Trophoblast cell (in vitro differentiated cells and primary cell): Measurements from ENCODE around the gene NACA2.

Experiments
- DNase-seq, 2 donors: peaks; one replicate each; pipeline ENCODE4 v3.0.0-alpha.2; 2016
- H2AFZ ChIP-seq: 2 replicates; pipeline ENCODE4 v1.6.1; 2013; ENCODE audit warnings: low read length, moderate library complexity, mild to moderate bottlenecking; ENCODE audit not compliant: insufficient read depth, poor library complexity
- H2AK5ac ChIP-seq: 2 replicates; pipeline ENCODE4 v1.6.1; 2013; ENCODE audit warnings: mild to moderate bottlenecking, low read length
- H2BK120ac ChIP-seq: 2 replicates; pipeline ENCODE4 v1.6.1; 2013; ENCODE audit warnings: low read length, mild to moderate bottlenecking, moderate library complexity; ENCODE audit not compliant: insufficient read depth, poor library complexity
- H2BK12ac ChIP-seq: 2 replicates; pipeline ENCODE4 v1.6.1; 2013; ENCODE audit warnings: mild to moderate bottlenecking, low read length, moderate library complexity
- H2BK5ac ChIP-seq: 2 replicates; pipeline ENCODE4 v1.6.1; 2013; ENCODE audit warnings: low read length, low read depth, moderate library complexity, mild to moderate bottlenecking; ENCODE audit not compliant: poor library complexity
- H3K14ac ChIP-seq: 2 replicates; pipeline ENCODE4 v1.6.1; 2013; ENCODE audit warnings: mild to moderate bottlenecking, low read length
- H3K18ac ChIP-seq: 2 replicates; pipeline ENCODE4 v1.6.1; 2013; ENCODE audit warnings: mild to moderate bottlenecking, low read length
- H3K23ac ChIP-seq: 2 replicates; pipeline ENCODE4 v1.6.1; 2013; ENCODE audit warnings: low read length
- H3K27ac ChIP-seq: 2 replicates; pipeline ENCODE4 v1.5.1; 2013; ENCODE audit warnings: low read depth, mild to moderate bottlenecking, inconsistent platforms, low read length, moderate library complexity
- H3K27me3 ChIP-seq: 2 replicates; pipeline ENCODE4 v1.6.1; 2013; ENCODE audit warnings: inconsistent platforms, mild to moderate bottlenecking, low read length, moderate library complexity; ENCODE audit not compliant: insufficient read depth
- H3K36me3 ChIP-seq, 2 experiments: 1 replicate in 1 of 2; 2 replicates in 1 of 2; pipeline ENCODE4 v1.6.1; 2013; ENCODE audit warnings: low read length in 2 of 2, mild to moderate bottlenecking in 2 of 2, moderate library complexity in 1 of 2; ENCODE audit not compliant: insufficient read depth in 2 of 2, control insufficient read depth in 1 of 2
- H3K4ac ChIP-seq: 2 replicates; pipeline ENCODE4 v1.6.1; 2013; ENCODE audit warnings: low read depth, mild to moderate bottlenecking, low read length, moderate library complexity
- H3K4me1 ChIP-seq, 2 experiments: 1 replicate in 1 of 2; 2 replicates in 1 of 2; pipeline ENCODE4 v1.6.1; 2013; ENCODE audit warnings: low read length in 2 of 2, mild to moderate bottlenecking in 2 of 2, moderate library complexity in 1 of 2; ENCODE audit not compliant: insufficient read depth in 2 of 2, control insufficient read depth in 1 of 2
- H3K4me2 ChIP-seq: 2 replicates; pipeline ENCODE4 v1.6.1; 2013; ENCODE audit warnings: inconsistent platforms, mild to moderate bottlenecking, low read length, moderate library complexity
- H3K4me3 ChIP-seq: 2 replicates; pipeline ENCODE4 v1.5.1; 2013; ENCODE audit warnings: mild to moderate bottlenecking, low read depth, low read length, inconsistent platforms
- H3K79me1 ChIP-seq: one replicate; pipeline ENCODE4 v1.6.1; 2013; ENCODE audit warnings: low read length
- H3K79me2 ChIP-seq: 2 replicates; pipeline ENCODE4 v1.6.1; 2013; ENCODE audit warnings: low read length, mild to moderate bottlenecking; ENCODE audit not compliant: control insufficient read depth, insufficient read depth, poor library complexity
- H3K9ac ChIP-seq: 2 replicates; pipeline ENCODE4 v1.6.1; 2013; ENCODE audit warnings: mild to moderate bottlenecking, low read length
- H3K9me3 ChIP-seq: 2 replicates; pipeline ENCODE4 v1.6.1; 2013; ENCODE audit warnings: low read depth, mild to moderate bottlenecking, control low read depth, inconsistent platforms, low read length; ENCODE audit not compliant: insufficient read depth
- H4K12ac ChIP-seq: 2 replicates; pipeline ENCODE4 v1.6.1; 2013; ENCODE audit warnings: low read depth, mild to moderate bottlenecking, low read length, moderate library complexity
- H4K8ac ChIP-seq: 2 replicates; pipeline ENCODE4 v1.6.1; 2013; ENCODE audit warnings: low read depth, mild to moderate bottlenecking, low read length, moderate library complexity
- H4K91ac ChIP-seq: one replicate; pipeline ENCODE4 v1.6.1; 2013; ENCODE audit warnings: low read depth, mild to moderate bottlenecking, low read length, moderate library complexity
- WGBS: extraction: QIAGEN DNeasy Blood & Tissue Kit; methylation state at CpG from one replicate; pipeline ENCODE4 v1.1.7; 2013; ENCODE audit warnings: missing lambda C conversion rate; ENCODE audit not compliant: insufficient read length, insufficient coverage; ENCODE audit errors: extremely low coverage; 5-methylcytosine and 5-hydroxymethylcytosine counted together

The NACA2 gene

GRCh38 chr17:61601297-61601696 is 10.3 kb upstream of the NACA2 start:
- Histone ChIP-seq H3K4me3 (no peak overlapping the region), H3K18ac (no peak overlapping the region), H2AFZ (no peak overlapping the region), H3K4ac (no peak overlapping the region), H3K27me3 (no peaks in the 10 kb centered on the region), H3K79me2 (no peaks in the 10 kb centered on the region), H2AK5ac (no peak overlapping the region), H3K23ac (no peak overlapping the region), H3K4me1 (no peaks in the 10 kb centered on the region), H3K4me2 (no peak overlapping the region), H4K8ac (no peak overlapping the region), H4K12ac (no peak overlapping the region), H2BK12ac (no peak overlapping the region), H3K36me3 (no peaks in the 10 kb centered on the region), H3K9ac (no peak overlapping the region), H3K79me1 (no peaks in the 10 kb centered on the region), H2BK5ac (no peak overlapping the region), H3K9me3 (no peaks in the 10 kb centered on the region), H3K27ac (no peak overlapping the region), H2BK120ac (no peak overlapping the region), H3K14ac (no peak overlapping the region), H4K91ac (no peak overlapping the region)
- DNase-seq: no peak
- 100% methylated on average over 1 of the region's 4 CpGs for WGBS

DNA sequence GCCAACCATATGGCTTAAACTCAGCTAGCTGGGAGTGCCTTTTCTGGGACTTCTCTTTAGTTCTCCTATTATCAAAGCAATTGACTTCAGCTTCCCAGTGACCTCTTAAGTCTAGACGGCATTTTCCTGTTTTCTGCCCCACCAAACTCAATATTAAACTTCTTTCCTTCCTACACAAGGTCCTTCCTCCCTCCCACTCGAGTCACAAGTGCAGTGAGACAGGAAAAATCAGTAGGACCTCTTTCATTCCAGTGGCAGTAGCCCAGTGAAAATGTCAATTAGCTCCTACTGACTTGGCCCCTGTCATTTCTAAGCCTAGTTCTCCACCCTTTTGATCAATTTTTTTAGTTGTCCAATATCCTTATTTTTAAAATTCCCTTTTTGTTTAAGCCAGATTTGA is 9.6 kb upstream of the NACA2 start:
- Histone ChIP-seq H3K4me3 (no peak overlapping the region), H4K12ac (no peak overlapping the region), H3K27ac (no peak overlapping the region), H3K18ac (no peak overlapping the region), H3K27me3 (no peaks in the 10 kb centered on the region), H2AK5ac (no peak overlapping the region), H3K9me3 (no peaks in the 10 kb centered on the region), H2AFZ (no peak overlapping the region), H2BK5ac (no peak overlapping the region), H3K79me1 (no peaks in the 10 kb centered on the region), H3K4me2 (no peak overlapping the region), H4K91ac (no peak overlapping the region), H3K36me3 (no peaks in the 10 kb centered on the region), H3K9ac (no peak overlapping the region), H2BK120ac (no peak overlapping the region), H3K14ac (no peak overlapping the region), H4K8ac (no peak overlapping the region), H3K23ac (no peak overlapping the region), H3K4me1 (no peaks in the 10 kb centered on the region), H2BK12ac (no peak overlapping the region), H3K79me2 (no peaks in the 10 kb centered on the region), H3K4ac (no peak overlapping the region)
- no peak for DNase-seq
- WGBS: no CpG with 5 or more reads among the region's 2 CpGs

DNA sequence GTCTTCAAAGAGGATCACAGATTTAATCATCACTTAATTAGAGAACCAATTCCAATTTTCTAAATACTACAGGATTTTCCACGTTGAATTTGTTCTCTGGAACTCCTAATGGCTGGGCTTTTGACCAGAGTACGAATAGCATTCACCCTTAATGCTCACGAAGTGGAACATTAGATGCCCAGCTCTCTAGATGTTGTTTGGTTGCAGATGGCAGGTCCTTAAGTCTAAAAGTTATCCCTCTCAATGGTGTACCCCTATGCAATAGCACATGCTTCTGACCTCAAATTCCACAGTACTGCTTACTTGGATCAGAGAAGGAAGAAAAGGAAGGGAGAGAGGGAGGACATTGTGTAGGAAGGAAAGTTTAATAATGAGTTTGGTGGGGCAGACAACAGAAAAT is 8.6 kb upstream of the NACA2 start:
- H3K4me1 ChIP-seq: no peaks in the 10 kb centered on the region
- H3K27ac ChIP-seq: no peak overlapping the region
- H3K4me3 ChIP-seq: no peak overlapping the region
- H4K91ac ChIP-seq: no peak overlapping the region
- H3K9ac ChIP-seq: no peak overlapping the region
- no peak overlapping the region for H3K4me2 ChIP-seq
- no CpG with 5 or more reads among the region's 3 CpGs for WGBS
- H2AK5ac ChIP-seq: no peak overlapping the region
- no peaks in the 10 kb centered on the region for H3K27me3 ChIP-seq
- no peak overlapping the region for H4K12ac ChIP-seq
- H3K18ac ChIP-seq: no peak overlapping the region
- H3K79me1 ChIP-seq: no peaks in the 10 kb centered on the region
- no peak overlapping the region for H2BK120ac ChIP-seq
- DNase-seq: no peak
- no peak overlapping the region for H4K8ac ChIP-seq
- no peaks in the 10 kb centered on the region for H3K9me3 ChIP-seq
- no peaks in the 10 kb centered on the region for H3K36me3 ChIP-seq
- H2AFZ ChIP-seq: no peak overlapping the region
- H3K23ac ChIP-seq: no peak overlapping the region
- no peak overlapping the region for H3K14ac ChIP-seq
- no peak overlapping the region for H3K4ac ChIP-seq
- H2BK5ac ChIP-seq: no peak overlapping the region
- no peak overlapping the region for H2BK12ac ChIP-seq
- H3K79me2 ChIP-seq: no peaks in the 10 kb centered on the region

DNA sequence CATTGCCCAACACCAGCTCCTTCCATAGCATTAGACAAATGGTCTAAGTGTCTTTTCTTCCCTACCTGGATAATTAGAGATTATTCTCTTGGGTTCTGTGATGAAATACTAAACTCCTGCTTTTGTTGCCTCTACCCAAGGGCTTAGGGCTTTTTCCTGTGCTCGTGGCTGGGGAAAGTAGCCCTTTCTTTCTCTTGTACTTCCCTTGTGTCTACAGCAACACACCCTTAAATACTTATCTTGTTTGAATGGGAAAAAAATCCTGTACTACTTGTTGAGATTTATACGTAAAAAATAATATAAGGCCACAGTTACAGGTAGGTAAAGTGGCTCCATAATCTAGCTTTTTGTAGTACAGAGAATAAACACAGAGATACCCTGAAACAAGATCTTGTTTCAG is 7.0 kb upstream of the NACA2 start:
- DNase-seq: no peak
- Histone ChIP-seq H2BK5ac (no peak overlapping the region), H3K79me2 (no peaks in the 10 kb centered on the region), H4K12ac (no peak overlapping the region), H2BK120ac (no peak overlapping the region), H3K27ac (no peak overlapping the region), H3K27me3 (no peaks in the 10 kb centered on the region), H3K23ac (no peak overlapping the region), H2AFZ (no peak overlapping the region), H2BK12ac (no peak overlapping the region), H2AK5ac (no peak overlapping the region), H4K8ac (no peak overlapping the region), H3K4me1 (no peaks in the 10 kb centered on the region), H4K91ac (no peak overlapping the region), H3K9me3 (no peaks in the 10 kb centered on the region), H3K9ac (no peak overlapping the region), H3K18ac (no peak overlapping the region), H3K4me2 (no peak overlapping the region), H3K4ac (no peak overlapping the region), H3K79me1 (no peaks in the 10 kb centered on the region), H3K14ac (no peak overlapping the region), H3K4me3 (no peak overlapping the region), H3K36me3 (no peaks in the 10 kb centered on the region)
- no CpG with 5 or more reads among the region's 2 CpGs for WGBS
